22Rv1 (cell line): ENCODE results near the gene TRAF7.

Experiments used
- ZFX ChIP-seq: fragments of 450-650 bp; IDR thresholded peaks from 2 replicates; pipeline ENCODE4 v1.6.1; 2017; ENCODE audit warnings: antibody characterized with exemption, borderline replicate concordance
- TF ChIP-seq, protein P1 (sequence below): fragments of 450-650 bp; IDR thresholded peaks from 2 replicates; pipeline ENCODE4 v1.5.1; 2017; ENCODE audit warnings: mild to moderate bottlenecking

DNA sequence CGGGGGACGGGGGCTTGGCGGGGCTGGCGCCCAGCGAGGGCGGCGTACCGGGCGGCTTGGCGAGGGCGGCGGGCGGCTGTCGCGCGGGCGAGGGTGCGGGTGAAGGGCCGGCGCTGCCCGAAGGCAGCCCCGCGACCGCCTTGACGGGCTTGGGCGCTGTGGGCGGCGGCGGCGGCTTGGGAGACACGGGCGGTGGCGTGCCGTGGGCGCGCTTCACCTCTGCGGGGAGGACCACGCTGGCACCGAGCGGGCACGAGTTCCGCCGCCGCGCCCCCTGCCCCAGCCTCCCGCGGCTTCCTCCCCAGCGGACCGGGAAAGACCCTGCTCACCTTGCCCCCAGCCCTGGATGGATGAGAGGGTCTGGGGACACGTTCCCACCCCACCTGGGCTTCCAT, 23.5 kb downstream of the TRAF7 start:
- TF ChIP-seq, protein P1, sequence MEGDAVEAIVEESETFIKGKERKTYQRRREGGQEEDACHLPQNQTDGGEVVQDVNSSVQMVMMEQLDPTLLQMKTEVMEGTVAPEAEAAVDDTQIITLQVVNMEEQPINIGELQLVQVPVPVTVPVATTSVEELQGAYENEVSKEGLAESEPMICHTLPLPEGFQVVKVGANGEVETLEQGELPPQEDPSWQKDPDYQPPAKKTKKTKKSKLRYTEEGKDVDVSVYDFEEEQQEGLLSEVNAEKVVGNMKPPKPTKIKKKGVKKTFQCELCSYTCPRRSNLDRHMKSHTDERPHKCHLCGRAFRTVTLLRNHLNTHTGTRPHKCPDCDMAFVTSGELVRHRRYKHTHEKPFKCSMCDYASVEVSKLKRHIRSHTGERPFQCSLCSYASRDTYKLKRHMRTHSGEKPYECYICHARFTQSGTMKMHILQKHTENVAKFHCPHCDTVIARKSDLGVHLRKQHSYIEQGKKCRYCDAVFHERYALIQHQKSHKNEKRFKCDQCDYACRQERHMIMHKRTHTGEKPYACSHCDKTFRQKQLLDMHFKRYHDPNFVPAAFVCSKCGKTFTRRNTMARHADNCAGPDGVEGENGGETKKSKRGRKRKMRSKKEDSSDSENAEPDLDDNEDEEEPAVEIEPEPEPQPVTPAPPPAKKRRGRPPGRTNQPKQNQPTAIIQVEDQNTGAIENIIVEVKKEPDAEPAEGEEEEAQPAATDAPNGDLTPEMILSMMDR, result no peak
- no peak for TF ChIP-seq ZFX
